Activated gamma-delta T cell treated with Interleukin-2 at 50 U/mL for 16 hours (primary cell): ENCODE results near the gene POU4F2.

Experiments used
- DNase-seq: peaks from one replicate; pipeline ENCODE4 v3.0.0-alpha.2; 2020

POU4F2 gene, protein sequence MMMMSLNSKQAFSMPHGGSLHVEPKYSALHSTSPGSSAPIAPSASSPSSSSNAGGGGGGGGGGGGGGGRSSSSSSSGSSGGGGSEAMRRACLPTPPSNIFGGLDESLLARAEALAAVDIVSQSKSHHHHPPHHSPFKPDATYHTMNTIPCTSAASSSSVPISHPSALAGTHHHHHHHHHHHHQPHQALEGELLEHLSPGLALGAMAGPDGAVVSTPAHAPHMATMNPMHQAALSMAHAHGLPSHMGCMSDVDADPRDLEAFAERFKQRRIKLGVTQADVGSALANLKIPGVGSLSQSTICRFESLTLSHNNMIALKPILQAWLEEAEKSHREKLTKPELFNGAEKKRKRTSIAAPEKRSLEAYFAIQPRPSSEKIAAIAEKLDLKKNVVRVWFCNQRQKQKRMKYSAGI

DNA sequence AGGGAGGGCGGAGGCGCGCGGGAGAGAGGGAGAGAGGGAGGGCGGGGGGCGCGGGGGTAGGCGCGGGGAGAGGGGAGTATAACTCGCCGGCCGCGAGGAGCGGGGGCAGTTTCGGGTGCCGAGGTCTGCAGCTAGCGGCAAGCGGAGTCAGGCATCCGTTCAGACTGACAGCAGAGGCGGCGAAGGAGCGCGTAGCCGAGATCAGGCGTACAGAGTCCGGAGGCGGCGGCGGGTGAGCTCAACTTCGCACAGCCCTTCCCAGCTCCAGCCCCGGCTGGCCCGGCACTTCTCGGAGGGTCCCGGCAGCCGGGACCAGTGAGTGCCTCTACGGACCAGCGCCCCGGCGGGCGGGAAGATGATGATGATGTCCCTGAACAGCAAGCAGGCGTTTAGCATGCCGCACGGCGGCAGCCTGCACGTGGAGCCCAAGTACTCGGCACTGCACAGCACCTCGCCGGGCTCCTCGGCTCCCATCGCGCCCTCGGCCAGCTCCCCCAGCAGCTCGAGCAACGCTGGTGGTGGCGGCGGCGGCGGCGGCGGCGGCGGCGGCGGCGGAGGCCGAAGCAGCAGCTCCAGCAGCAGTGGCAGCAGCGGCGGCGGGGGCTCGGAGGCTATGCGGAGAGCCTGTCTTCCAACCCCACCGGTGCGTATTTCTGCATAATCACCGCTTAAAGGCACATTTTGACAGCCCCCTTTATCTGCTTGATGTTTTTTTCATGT, at the start of gene POU4F2:
Gene POU4F2 (plus strand): TSS at position 108 of the 720 bp plus-strand sequence. CDS start 248 bp downstream, at position 356.
- no peak for DNase-seq

DNA sequence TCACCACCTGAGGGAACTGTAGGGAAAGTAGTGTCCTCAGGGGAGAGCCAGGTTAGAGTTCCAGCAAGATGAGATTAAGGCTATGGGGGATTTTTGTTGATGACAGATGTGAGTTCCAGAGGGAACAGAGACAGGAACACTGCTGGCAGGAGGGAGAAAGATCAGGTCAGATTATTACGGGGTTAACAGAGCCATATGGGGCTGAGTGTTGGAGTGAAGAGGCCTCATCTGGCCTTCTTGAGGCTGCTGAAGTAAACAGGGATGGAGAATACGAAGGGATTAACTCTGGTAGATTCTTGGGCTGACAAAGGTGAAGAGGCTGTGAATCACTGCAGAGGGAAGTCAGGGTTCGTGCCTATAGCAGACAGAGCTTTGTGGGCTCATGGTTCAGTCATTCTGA, 47.9 kb upstream of the POU4F2 start:
- DNase-seq = no peak

DNA sequence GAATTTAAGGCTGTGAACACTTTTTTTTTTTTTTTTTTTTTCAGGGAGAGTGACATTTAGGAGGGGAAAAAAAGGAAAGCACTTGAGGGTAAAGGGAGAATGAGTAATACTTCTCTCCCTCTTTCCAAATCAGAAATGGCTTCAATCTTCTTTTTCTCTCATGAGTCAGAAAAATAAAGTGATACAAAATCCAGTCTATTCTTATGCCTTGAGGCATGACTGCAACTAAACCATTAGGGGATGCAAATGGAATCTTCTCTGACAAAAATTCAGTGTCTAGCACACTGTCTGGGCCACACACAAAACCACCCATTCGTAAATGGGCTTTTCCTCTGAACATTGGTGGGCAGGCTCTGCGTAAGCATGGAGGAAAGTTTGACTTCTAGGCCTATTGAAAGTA, 46.7 kb upstream of the POU4F2 start:
- no peak for DNase-seq

DNA sequence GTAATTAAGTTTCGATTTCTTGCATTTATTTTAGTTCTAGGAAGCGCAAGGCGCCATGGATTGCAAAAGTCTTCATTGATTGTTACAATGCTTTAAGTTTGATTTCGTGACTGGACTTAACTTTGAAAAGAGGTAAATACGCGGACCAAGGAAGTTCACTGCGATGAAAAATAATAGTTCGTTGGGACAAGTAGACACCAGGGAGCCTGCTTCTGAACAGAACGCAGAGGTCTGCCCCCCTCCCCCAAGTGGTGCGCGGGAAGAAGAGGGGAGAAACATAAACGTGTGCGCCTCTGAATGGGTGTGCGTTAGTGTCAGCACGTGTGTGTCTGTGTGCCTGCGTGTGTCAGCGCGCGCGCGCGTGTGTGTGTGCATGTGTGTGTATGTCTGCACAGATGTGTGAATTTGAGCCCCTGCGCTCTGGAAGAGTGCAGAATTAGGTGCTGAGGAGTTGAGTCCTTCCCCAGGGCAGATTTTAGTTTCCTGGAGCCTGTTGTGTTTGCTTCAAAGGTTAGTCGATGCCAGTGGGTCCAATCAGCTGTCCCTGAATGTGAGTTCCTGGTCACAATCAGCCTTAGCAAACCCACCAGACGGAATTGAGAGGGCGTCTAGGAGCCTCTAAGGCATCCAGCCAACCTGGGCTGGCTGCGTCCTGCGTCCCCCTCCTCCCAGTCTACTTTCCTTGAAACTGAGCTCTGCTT, 5.8 kb upstream of the POU4F2 start:
- DNase-seq = no peak

GRCh38 chr4:146633471-146633800, 5.3 kb upstream of the POU4F2 start:
- DNase-seq = no peak

- DNase-seq = no peak
Observed at GRCh38 chr4:146634825-146635224, 3.9 kb upstream of the POU4F2 start.

DNA sequence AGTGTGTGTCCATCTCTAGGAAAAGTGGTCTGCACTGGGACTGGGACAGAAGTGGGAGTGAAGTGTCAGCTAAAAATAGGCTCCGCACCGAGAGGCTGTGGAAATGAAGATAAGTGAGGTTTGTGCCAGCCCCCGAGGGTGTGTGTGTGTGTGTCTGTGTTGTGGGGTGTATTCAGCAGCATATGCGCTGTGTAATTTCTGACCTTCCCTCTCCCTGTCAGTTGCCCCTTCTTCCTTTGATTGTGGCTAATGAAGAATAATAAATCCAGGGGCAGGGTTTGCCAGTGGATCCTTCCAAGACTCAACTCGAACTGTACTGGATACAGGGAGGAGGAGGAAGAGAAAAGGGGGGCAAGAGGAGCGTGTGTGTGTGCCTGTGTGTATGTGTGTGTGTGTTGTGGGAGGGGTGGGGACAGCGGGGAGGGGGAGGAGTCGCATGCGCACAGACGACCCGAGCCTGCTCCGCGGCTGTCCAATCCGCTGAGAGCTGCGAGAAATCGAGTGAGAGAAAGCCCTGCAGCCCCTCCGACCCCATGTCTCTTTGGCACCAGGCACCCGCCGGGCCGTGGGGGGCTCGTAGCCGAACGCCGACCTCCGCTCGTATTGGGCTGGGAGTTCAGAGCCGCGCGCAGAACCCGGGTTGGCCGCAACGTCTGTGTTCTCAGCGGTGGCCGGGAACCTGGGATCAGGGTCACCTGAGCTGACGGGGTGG, 916 bp upstream of the POU4F2 start:
- DNase-seq = no peak

DNA sequence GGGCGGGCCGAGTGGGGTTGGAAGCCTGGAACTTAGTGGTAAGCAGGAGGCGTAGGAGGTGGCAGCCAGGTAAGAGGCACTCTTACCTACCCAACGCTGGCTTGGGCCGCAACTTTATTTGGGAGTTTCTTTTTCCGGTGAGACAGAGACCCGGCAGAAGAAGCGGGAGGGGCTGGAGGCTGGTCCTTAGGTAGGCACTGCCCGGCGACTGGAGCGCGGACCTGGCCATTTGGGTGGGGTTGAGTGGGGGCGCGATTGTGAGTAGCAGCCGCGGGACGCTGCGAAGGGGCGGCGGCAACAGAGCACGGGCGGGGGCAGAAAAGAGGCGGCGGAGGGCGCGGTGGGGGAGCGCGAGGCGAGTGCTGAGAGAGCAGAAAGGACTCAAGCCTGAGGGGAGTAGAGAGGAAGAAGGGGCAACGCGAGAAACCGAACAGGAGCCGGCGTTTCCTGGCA, 334 bp upstream of the POU4F2 start:
- no peak for DNase-seq

GRCh38 chr4:146639506-146639932, 826 bp downstream of the POU4F2 start:
- no peak for DNase-seq

DNA sequence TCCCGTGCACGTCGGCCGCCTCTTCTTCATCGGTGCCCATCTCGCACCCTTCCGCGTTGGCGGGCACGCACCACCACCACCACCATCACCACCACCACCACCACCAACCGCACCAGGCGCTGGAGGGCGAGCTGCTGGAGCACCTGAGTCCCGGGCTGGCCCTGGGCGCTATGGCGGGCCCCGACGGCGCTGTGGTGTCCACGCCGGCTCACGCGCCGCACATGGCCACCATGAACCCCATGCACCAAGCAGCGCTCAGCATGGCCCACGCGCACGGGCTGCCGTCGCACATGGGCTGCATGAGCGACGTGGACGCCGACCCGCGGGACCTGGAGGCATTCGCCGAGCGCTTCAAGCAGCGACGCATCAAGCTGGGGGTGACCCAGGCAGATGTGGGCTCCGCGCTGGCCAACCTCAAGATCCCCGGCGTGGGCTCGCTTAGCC, 1.4 kb downstream of the POU4F2 start:
- no peak for DNase-seq

DNA sequence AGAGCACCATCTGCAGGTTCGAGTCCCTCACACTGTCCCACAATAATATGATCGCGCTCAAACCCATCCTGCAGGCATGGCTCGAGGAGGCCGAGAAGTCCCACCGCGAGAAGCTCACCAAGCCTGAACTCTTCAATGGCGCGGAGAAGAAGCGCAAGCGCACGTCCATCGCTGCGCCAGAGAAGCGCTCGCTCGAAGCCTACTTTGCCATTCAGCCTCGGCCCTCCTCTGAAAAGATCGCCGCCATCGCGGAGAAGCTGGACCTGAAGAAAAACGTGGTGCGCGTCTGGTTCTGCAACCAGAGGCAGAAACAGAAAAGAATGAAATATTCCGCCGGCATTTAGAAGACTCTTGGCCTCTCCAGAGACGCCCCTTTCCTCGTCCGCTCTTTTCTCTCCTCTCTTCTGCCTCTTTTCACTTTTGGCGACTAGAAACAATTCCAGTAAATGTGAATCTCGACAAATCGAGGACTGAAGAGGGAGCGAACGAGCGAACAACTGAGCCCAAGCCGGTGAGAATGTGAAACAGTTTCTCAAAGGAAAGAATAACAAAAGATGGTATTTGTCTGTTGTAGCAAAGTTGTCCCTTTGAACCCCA, 1.9 kb downstream of the POU4F2 start:
- DNase-seq = no peak

- DNase-seq = no peak
Observed at GRCh38 chr4:146641762-146642161, 3.1 kb downstream of the POU4F2 start.

DNA sequence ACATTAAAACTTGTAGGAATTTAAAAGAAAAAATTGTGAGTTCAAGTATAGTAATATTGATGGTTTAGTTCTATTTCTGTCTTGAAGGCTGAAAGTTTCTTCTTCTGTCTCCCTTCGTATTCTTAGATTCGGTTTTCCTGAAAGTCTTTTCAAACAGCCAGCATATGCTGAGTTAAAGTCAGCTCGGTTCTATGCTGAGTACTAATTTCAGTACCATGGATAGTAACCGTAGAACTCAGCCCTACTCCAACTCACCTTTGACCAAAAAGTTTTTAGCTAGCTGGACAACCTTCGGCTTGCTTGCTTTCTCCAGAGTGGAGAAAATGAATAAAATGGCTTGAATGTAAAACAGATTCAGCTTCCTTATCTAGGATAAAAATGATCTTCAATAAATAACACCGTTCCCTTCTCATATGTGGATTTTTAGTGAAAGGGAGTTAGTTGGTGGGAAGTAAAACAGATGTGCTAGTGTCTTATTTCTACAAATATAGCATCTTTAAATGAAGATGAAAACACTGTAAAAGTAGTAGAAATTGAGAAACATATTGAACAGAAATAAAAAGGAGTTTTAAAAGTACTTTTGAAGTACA, 5.2 kb downstream of the POU4F2 start:
- DNase-seq = no peak

GRCh38 chr4:146645921-146646320, 7.2 kb downstream of the POU4F2 start:
- DNase-seq = no peak

DNA sequence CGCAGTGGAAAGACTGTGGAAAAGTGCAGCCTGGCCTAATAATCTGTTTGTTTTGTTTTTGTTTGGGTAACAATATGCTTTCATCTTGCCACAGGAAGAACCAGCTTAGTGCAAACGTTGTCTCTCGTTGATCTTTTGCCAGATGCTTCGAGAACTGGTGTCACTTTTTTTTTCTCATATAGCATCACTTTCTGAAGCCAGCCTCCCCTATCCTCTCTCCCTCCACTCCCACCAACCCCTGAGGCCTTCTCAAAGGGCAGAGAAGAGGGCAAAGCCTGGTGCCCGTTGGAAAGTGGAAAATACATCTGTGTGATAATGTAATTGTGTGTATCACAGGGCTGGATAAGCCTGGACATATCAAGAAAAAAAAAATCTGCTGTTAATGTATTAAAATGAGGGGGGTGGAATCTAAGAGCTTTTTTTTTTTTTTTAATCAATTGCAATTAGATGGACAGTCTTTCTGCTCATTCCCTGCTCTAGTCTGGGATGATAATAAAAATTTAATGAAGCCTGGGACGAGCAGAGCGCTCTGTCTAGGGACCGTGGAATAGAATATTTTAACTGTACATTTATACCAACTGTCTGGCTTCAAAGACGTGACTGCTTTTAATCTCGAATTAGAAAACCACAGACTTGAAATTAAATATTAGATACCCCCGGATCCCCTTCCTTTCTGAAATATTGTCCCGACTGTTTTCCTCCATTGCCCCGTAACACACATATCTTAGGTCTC, 8.1 kb downstream of the POU4F2 start:
- DNase-seq = no peak

DNA sequence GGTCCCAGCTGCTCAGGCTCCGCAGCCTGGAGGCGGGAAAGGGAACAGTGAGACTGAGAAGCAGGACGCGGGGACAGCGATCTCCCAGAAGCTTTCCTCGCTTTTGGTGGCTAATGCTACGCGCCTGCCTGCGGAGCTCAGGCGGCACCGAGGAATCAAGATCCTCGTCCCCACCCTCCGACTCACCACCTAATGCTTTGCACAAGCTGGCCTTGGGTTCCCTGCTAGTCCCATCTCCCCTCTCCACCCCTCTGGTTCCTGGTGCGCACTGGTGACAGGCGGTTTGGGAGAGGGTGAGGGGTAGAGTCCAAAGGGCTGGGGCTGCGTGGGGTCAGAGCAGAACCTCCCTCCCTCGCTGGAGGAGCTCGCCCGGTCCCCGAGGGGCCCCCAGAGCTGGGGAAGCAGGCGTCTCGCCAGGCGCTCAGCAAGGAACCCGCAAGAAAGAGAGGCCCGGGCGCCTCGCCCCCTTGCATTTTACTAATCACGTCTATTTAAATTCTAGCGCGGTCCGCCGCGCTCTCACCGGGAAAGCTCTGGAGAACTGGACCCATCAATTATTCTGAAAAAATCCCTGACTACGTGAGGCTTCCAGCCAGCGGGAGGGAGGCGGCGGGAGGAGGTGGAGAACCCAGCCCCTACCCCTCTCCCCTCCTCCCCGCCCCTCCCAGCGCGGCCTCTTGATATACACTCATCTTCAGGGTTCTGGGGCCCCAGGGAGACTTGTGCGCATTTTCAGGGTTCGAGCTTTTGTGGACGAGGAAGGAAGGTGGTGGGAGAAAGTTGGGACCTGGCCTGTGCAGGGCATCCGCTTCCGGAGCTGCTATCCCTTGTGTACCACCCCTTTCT, 9.1 kb downstream of the POU4F2 start:
- no peak for DNase-seq

- DNase-seq = no peak
Observed at GRCh38 chr4:146648461-146648783, 9.7 kb downstream of the POU4F2 start.

GRCh38 chr4:146649232-146649631, 10.5 kb downstream of the POU4F2 start:
- DNase-seq = no peak

DNA sequence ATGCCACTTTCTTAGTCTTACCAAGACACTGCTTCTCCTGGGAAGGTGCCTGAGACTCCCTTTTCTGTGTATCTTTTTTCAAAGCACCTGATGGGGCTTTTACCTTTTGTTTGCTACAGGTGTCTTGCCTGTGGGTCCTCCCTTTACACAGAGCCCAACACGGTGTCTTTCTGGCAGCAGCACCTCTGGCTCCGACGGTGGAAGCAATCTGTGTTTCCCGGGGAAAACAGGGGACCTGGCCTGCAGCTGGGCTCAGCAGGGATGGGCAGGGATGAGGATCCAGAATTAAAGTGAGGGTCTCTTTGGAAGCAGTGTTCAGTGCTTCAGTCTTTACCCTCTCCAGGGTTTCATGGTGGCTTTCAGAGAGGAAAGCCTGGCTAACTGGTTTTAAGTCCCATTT, 11.3 kb downstream of the POU4F2 start:
- DNase-seq = no peak

- no peak for DNase-seq
Observed at GRCh38 chr4:146654687-146655520, 16.2 kb downstream of the POU4F2 start.
